HG03097 (cell line): Measurements from ENCODE around the gene C10orf143.
"Not testable (repeated sequence)": the region's sequence is repeated elsewhere in the genome, so short reads cannot be mapped to it uniquely, and the experiment has no call there.

Source experiments
- ATAC-seq: cut with Tn5 transposase; IDR thresholded peaks from one replicate; pipeline ENCODE4 v1.9.1; 2021; ENCODE audit not compliant: unreplicated experiment, low FRiP score

Gene C10orf143

GRCh38 chr10:130112821-130113220 is 2.2 kb upstream of the C10orf143 start:
- no peak for ATAC-seq

GRCh38 chr10:130111852-130112180 is 1.2 kb upstream of the C10orf143 start:
- ATAC-seq = no peak

GRCh38 chr10:130111113-130111851 is 652 bp upstream of the C10orf143 start:
- peak; percentile 88 for ATAC-seq

- ATAC-seq = no peak
Observed at GRCh38 chr10:130109796-130110245, 809 bp downstream of the C10orf143 start.

- no peak for ATAC-seq
Observed at GRCh38 chr10:130108934-130109604, 1.6 kb downstream of the C10orf143 start.

- not testable (repeated sequence) for ATAC-seq
Observed at GRCh38 chr10:130108146-130108545, 2.5 kb downstream of the C10orf143 start.

GRCh38 chr10:130105724-130106123 is 4.9 kb downstream of the C10orf143 start:
- no peak for ATAC-seq

GRCh38 chr10:130099344-130099743 is 11.3 kb downstream of the C10orf143 start:
- no peak for ATAC-seq

- ATAC-seq = not testable (repeated sequence)
Observed at GRCh38 chr10:130090565-130090964, 20.1 kb downstream of the C10orf143 start.

GRCh38 chr10:130080461-130080814 is 30.2 kb downstream of the C10orf143 start:
- no peak for ATAC-seq

- no peak for ATAC-seq
Observed at GRCh38 chr10:130079614-130080460, 30.8 kb downstream of the C10orf143 start.

- no peak for ATAC-seq
Observed at GRCh38 chr10:130078120-130078519, 32.5 kb downstream of the C10orf143 start.

GRCh38 chr10:130076681-130077080 is 33.9 kb downstream of the C10orf143 start:
- ATAC-seq = no peak

GRCh38 chr10:130074639-130075038 is 36.0 kb downstream of the C10orf143 start:
- no peak for ATAC-seq

- no peak for ATAC-seq
Observed at GRCh38 chr10:130073912-130074311, 36.7 kb downstream of the C10orf143 start.

GRCh38 chr10:130072247-130072646 is 38.4 kb downstream of the C10orf143 start:
- ATAC-seq = no peak

GRCh38 chr10:130067893-130068292 is 42.7 kb downstream of the C10orf143 start:
- no peak for ATAC-seq

- ATAC-seq = no peak
Observed at GRCh38 chr10:130066743-130067142, 43.9 kb downstream of the C10orf143 start.

GRCh38 chr10:130065251-130065650 is 45.4 kb downstream of the C10orf143 start:
- no peak for ATAC-seq

- ATAC-seq = no peak
Observed at GRCh38 chr10:130064783-130065182, 45.8 kb downstream of the C10orf143 start.

GRCh38 chr10:130062976-130063375 is 47.7 kb downstream of the C10orf143 start:
- no peak for ATAC-seq
